ENCODE data around the gene CHPT1. TPM values are rescaled to one million over a fixed set of nuclear protein-coding genes. Genes with fewer than 3 reads are reported as not detected.

Gene CHPT1
- total and polyA plus RNA-seq, 9 of the 15 experiments (the other 6 are each of a cell fraction or from before 2014, with no cell fraction given) = 15.3 to 210 (median 91.9) TPM

- Histone ChIP-seq H3K79me2 (ENCODE audit: control insufficient read depth, insufficient read depth, low read length) (no peaks in the 10 kb centered on the region), H3K9me1 (ENCODE audit: control insufficient read depth, insufficient read depth, low read length) (no peaks in the 10 kb centered on the region), H3K4me3 (no peak overlapping the region), H3K36me3 (ENCODE audit: control insufficient read depth, insufficient read depth, low read length) (peaks cover 82% of the 10 kb centered on the region), H3K9me3 (replicated peaks; ENCODE audit: control insufficient read depth, insufficient read depth, low read depth, low read length) (no peaks in the 10 kb centered on the region), H3K4me1 (replicated peaks in 1 of 2; ENCODE audit: control insufficient read depth in 2 of 2, insufficient read depth in 2 of 2, low read length in 2 of 2) (peaks cover 0 to 6% of the 10 kb centered on the region in 2 experiments; a peak in 1 of 5 replicates), H3K27ac (ENCODE audit: extremely low read depth, low read depth, low read length) (no peak overlapping the region), H2AFZ (ENCODE audit: low read depth, low read length) (no peak overlapping the region), H3K9ac (ENCODE audit: insufficient read depth in 1 of 2, low read depth in 2 of 2, low read length in 2 of 2) (no peak overlapping the region), H4K20me1 (replicated peaks; ENCODE audit: control insufficient read depth, insufficient read depth, low read length) (no peaks in the 10 kb centered on the region), H3K4me2 (ENCODE audit: insufficient read depth, low read length) (no peak overlapping the region), H3K27me3 (ENCODE audit: control insufficient read depth in 2 of 2, insufficient read depth in 2 of 2, low read length in 2 of 2) (no peaks in the 10 kb centered on the region)
- DNase-seq (ENCODE audit: extremely low read depth in 1 of 4, low spot score in 3 of 4) = no peak
- peak; percentile 32 for FAIRE-seq
- POLR2A ChIA-PET = no interaction called here
- ATAC-seq = peak; percentile 35; the same call in 2 of the 3 replicates
- CTCF ChIA-PET (ENCODE audit: low intra/inter-chr PET ratio) = no interaction called here
- intact Hi-C loops (cut with micrococcal nuclease) (no loop called here), in situ Hi-C loops (cut with MboI) (no loop called here)
- no peak for TF ChIP-seq XRCC3 (IDR thresholded peaks at IDR 0.05)
- TF ChIP-seq RB1 (IDR thresholded peaks at IDR 0.05; ENCODE audit: low read depth) = no peak
- TF ChIP-seq ETS2 (tag; IDR thresholded peaks at IDR 0.05; ENCODE audit: borderline replicate concordance, poor library complexity, severe bottlenecking) = no peak
- no peak for TF ChIP-seq TEAD4 (IDR thresholded peaks at IDR 0.05; ENCODE audit: low read length)
- TF ChIP-seq TEAD4 (CRISPR knock-in tag; IDR thresholded peaks at IDR 0.05; ENCODE audit: borderline replicate concordance) = no peak
- TF ChIP-seq SLC30A9 (CRISPR knock-in tag; IDR thresholded peaks at IDR 0.05) = no peak
- no peak for TF ChIP-seq ZNF23 (CRISPR knock-in tag; IDR thresholded peaks at IDR 0.05)
- TF ChIP-seq DLX4 (CRISPR knock-in tag; IDR thresholded peaks at IDR 0.05) = no peak
- WGBS (ENCODE audit: insufficient coverage, low coverage, missing lambda C conversion rate) = 88% methylated on average over 10 of the region's 10 CpGs
- BruUV-seq (replicated peaks) = no TSS peak
Observed at GRCh38 chr12:101743724-101744472, 46.5 kb downstream of the CHPT1 start.

All from K562 (cell line).